BJ (cell line): Measurements from ENCODE around the gene YOD1. TPM values are rescaled to one million over a fixed set of nuclear protein-coding genes. Genes with fewer than 3 reads are reported as not detected.

ENCODE experiments used
- CTCF ChIA-PET: fragments of 350-600 bp; formaldehyde crosslinking; extraction: SDS; loops from one replicate; lab custom pipeline; 2021; ENCODE audit warnings: antibody characterized with exemption, inconsistent platforms; lab: Yijun Ruan, JAX
- POLR2A ChIA-PET: fragments of 300-600 bp; sonication (Branson Sonifier 250); formaldehyde crosslinking; extraction: SDS; loops from one replicate; lab custom pipeline; 2021; ENCODE audit warnings: antibody characterized with exemption; lab: Charles Lee
- DNase-seq: peaks from one replicate; pipeline ENCODE4 v3.0.0-alpha.2; 2011; ENCODE audit warnings: low read depth
- H3K27me3 ChIP-seq: 2 replicates; pipeline ENCODE4 v1.6.0; 2011; ENCODE audit warnings: low read length; ENCODE audit not compliant: control insufficient read depth, insufficient read depth
- H3K36me3 ChIP-seq: 2 replicates; pipeline ENCODE4 v1.5.1; 2011; ENCODE audit warnings: low read length; ENCODE audit not compliant: control insufficient read depth, insufficient read depth
- H3K4me3 ChIP-seq: 2 replicates; pipeline ENCODE4 v1.5.1; 2011; ENCODE audit warnings: low read depth, mild to moderate bottlenecking, control low read depth, low read length
- polyA plus RNA-seq: library from polyadenylated mRNA; depleted of rRNA; stranded (reverse); fragments of >200 nt; gene quantifications from 2 replicates; pipeline ENCODE4 v1.2.3, GENCODE V29; 2011
- TF ChIP-seq, protein P1 (sequence below): IDR thresholded peaks from 2 replicates; pipeline ENCODE4 v1.5.1; 2011; ENCODE audit warnings: low read depth, mild to moderate bottlenecking, control low read depth, inconsistent platforms, low read length, moderate library complexity; ENCODE audit not compliant: insufficient read depth

YOD1 gene
- polyA plus RNA-seq, 1 experiment: 1.2 TPM

- no peak for DNase-seq
- Histone ChIP-seq H3K36me3 (no peaks in the 10 kb centered on the region), H3K27me3 (no peaks in the 10 kb centered on the region), H3K4me3 (no peak overlapping the region)
- POLR2A ChIA-PET: no interaction called here
- TF ChIP-seq, protein P1, sequence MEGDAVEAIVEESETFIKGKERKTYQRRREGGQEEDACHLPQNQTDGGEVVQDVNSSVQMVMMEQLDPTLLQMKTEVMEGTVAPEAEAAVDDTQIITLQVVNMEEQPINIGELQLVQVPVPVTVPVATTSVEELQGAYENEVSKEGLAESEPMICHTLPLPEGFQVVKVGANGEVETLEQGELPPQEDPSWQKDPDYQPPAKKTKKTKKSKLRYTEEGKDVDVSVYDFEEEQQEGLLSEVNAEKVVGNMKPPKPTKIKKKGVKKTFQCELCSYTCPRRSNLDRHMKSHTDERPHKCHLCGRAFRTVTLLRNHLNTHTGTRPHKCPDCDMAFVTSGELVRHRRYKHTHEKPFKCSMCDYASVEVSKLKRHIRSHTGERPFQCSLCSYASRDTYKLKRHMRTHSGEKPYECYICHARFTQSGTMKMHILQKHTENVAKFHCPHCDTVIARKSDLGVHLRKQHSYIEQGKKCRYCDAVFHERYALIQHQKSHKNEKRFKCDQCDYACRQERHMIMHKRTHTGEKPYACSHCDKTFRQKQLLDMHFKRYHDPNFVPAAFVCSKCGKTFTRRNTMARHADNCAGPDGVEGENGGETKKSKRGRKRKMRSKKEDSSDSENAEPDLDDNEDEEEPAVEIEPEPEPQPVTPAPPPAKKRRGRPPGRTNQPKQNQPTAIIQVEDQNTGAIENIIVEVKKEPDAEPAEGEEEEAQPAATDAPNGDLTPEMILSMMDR: no peak
- CTCF ChIA-PET: interaction anchor here (1.1 kb wide), 1 partner anchor 265 kb away, joined by 3 read pairs; the partner anchor contains the start of gene CD55
Observed at GRCh38 chr1:207056673-207057072, 5.7 kb upstream of the YOD1 start.

DNA sequence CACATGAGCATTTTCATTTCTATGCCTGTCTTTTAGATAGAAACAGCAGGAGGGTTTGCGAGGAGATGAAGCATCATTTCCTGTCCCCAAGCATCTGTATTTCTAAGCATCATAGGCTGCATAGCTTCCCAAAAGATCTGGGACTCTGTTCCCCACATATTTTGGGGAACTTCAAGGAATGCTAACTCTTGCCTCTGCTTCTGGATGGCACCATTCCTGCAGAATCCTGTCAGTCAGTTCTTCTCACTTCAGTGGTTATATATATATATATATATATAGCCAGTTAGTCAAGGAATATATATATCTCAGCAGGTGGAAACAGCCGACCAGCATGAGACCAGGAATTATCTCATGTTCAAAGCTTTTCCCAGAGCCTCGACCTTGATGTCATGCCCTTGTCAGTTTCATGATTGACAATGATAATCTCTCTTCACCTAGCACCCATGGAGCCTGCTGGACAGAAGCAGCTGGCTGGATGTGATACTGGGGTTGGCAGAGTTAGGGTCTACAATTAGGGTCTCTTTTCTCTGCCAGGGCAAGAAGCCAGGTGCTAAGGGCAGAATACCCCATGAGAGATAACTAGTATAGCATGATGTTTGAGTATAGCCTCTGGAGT lies 4.5 kb upstream of the YOD1 start:
- no peak for DNase-seq
- ChIA-PET POLR2A (no interaction called here), CTCF (interaction anchor here (0.7 to 1.1 kb wide), 3 partner anchors 9 to 266 kb away, joined by 3 to 4 read pairs (median 3); partner anchors contain the start of gene CD55)
- Histone ChIP-seq H3K36me3 (no peaks in the 10 kb centered on the region), H3K4me3 (no peak overlapping the region), H3K27me3 (no peaks in the 10 kb centered on the region)
- TF ChIP-seq, protein P1: no peak

DNA sequence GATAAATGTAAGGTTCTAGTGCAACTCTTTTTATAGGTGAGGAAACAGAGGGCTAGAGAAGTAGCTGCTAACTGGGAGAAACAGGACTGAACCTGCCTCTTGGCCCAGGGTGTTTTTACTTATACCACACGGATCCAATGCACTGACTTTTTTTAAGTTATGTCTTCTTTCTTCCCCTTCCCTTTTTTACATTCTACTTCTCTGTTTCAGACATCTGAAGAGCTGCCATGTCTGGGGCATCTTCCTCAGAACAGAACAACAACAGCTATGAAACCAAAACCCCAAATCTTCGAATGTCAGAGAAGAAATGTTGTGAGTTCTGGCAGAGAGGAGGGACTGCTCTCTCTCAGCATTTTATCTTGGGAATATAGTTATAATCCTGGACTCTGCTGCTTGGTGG lies 3.5 kb upstream of the YOD1 start:
- no peak overlapping the region for H3K4me3 ChIP-seq
- no peaks in the 10 kb centered on the region for H3K36me3 ChIP-seq
- DNase-seq: no peak
- CTCF ChIA-PET: interaction anchor here (0.8 kb wide), 1 partner anchor 8 kb away, joined by 3 read pairs; no protein-coding TSS in a partner anchor
- TF ChIP-seq, protein P1: no peak
- no peaks in the 10 kb centered on the region for H3K27me3 ChIP-seq
- POLR2A ChIA-PET: no interaction called here

GRCh38 chr1:207052911-207053769 lies 2.1 kb upstream of the YOD1 start, which contains the start of gene PFKFB2:
PFKFB2 (plus strand) TSS chr1:207053275; CDS start chr1:207054718, 1,443 bp downstream.
- Histone ChIP-seq H3K36me3 (peaks cover 4% of the 10 kb centered on the region), H3K4me3 (peak within 1 kb of the TSS; percentile 53), H3K27me3 (no peaks in the 10 kb centered on the region)
- CTCF ChIA-PET: interaction anchor here (0.9 to 1.6 kb wide), 6 partner anchors 18 to 352 kb away, joined by 3 to 5 read pairs (median 3); no protein-coding TSS in a partner anchor
- TF ChIP-seq, protein P1: no peak
- POLR2A ChIA-PET: interaction anchor here (0.8 kb wide), 1 partner anchor 48 kb away, joined by 3 read pairs; no protein-coding TSS in a partner anchor
- DNase-seq: peak; percentile 65
